ENCODE results near the gene F7.
"Not testable (repeated sequence)": the region's sequence is repeated elsewhere in the genome, so short reads cannot be mapped to it uniquely, and the experiment has no call there.

Gene F7

DNA sequence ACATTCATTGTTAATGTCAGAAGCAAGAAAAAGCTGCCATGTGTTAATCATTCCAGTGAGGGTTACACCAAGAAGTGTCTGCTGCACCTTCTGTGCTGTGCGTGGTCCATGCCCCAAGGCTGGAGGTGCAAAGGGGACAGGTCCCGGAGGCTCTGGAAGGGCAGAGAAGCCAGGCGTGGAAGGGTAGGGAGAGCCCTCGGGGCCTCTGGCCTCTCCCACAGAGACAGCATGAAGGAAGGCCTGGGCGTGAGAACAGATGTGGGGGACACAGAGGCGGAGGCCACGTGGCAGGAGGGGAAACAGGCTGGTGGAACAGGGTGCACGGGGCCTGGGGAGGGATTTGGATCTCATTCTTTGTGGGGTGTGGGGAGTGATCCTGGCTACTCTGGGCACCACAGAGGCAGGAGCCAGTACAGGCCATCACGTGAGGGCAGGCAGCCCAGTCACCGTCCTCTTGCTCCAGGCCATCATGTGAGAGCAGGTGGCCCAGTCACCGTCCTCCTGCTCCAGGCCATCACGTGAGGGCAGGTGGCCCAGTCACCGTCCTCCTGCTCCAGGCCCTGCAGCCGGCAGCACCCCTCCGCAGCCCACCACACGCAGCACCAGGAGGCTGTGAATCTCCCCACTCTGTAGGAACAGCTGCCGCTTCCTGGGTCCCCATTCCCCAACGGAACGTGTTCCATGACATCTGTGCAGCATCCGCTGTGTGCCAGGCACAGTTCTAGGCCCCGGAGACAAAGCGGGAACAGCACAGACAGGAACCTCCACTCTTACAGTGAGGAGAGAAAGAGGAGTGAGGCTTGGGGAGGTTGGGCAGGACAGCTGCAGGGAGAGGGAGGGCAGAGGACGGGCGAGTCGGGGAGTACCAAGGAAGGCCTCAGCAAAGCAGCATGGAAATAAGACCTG, 10.2 kb upstream of the F7 start:
- no peak for DNase-seq
- TF ChIP-seq POLR2A (IDR thresholded peaks at IDR 0.05; ENCODE audit: low read length), result no peak
- no peak for TF ChIP-seq GATA1 (IDR thresholded peaks at IDR 0.05; ENCODE audit: low read depth, low read length)

- TF ChIP-seq GATA1 (IDR thresholded peaks at IDR 0.05; ENCODE audit: low read depth, low read length), result no peak
- no peak for TF ChIP-seq POLR2A (IDR thresholded peaks at IDR 0.05; ENCODE audit: low read length)
- DNase-seq, result no peak
Observed at GRCh38 chr13:113096052-113096744, 9.4 kb upstream of the F7 start.

DNA sequence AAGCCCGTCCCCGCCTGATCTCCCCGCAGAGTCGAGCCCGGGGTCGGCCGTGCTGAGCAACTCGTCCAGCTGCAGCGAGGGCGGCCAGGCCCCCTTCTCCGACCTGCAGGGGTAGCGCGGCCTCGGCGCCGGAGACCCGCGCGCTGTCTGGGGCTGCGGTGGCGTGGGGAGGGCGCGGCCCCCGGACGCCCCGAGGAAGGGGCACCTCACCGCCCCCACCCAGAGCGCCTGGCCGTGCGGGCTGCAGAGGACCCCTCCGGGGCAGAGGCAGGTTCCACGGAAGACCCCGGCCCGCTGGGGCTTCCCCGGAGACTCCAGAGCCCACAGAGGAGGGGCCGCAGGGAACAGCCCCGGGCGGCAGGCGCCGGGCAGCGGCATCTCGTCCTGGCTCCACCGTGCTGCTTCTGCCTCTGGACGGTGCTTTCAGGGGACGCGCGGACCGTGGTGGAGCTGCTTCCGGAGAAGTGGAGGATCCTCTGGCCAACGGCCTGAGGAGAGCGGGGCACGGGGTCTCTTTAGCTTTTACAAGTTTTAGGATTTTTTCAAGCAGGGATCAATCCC, 8.8 kb upstream of the F7 start:
- TF ChIP-seq POLR2A (IDR thresholded peaks at IDR 0.05; ENCODE audit: low read length), result no peak
- TF ChIP-seq GATA1 (IDR thresholded peaks at IDR 0.05; ENCODE audit: low read depth, low read length), result no peak
- DNase-seq, result no peak

GRCh38 chr13:113097651-113098050, 7.9 kb upstream of the F7 start:
- TF ChIP-seq GATA1 (IDR thresholded peaks at IDR 0.05; ENCODE audit: low read depth, low read length) (no peak), POLR2A (IDR thresholded peaks at IDR 0.05; ENCODE audit: low read length) (no peak)
- DNase-seq, result no peak

- TF ChIP-seq GATA1 (IDR thresholded peaks at IDR 0.05; ENCODE audit: low read depth, low read length) (no peak), POLR2A (IDR thresholded peaks at IDR 0.05; ENCODE audit: low read length) (no peak)
- DNase-seq, result no peak
Observed at GRCh38 chr13:113098162-113098732, 7.3 kb upstream of the F7 start.

DNA sequence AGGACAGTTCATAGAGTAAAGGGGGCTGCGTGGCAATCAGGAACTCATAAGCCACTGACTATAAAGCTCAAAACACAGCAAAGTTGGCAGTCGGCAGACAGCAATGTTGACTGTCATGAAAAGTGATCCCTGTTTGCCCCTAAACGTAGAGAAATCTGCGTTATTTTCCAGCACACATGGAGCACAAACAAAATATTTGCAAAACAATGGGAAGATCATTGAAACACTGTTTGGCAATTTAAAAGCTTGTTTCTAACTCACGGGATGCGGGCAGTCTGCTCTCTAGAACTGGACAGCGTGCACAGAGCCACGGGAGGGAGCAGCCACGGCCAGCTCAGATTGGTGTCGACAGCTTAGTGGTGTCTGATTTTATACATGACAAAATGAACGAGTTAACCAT, 6.4 kb upstream of the F7 start:
- TF ChIP-seq POLR2A (IDR thresholded peaks at IDR 0.05; ENCODE audit: low read length) (no peak), GATA1 (IDR thresholded peaks at IDR 0.05; ENCODE audit: low read depth, low read length) (no peak)
- DNase-seq, result no peak

DNA sequence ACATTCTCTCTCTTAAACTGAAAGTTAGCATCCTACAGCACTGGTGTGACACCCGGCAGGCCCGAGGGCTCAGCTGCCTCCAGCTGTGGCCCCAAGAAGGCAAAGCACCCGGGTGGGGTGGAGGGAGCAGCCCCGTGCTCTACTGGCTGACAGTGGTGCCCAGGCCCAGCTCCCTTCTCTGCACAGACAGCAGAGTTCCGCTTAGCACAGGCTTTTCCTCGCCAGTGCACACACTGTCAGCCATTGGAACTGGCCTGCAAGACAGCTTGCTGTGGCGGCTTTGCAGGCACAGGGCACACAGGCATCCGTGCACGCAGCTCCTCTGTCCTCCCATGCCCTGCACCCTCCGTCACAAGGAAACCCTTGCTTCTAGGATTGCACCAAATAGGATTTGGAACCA, 3.3 kb upstream of the F7 start:
- not testable (repeated sequence) for DNase-seq

DNA sequence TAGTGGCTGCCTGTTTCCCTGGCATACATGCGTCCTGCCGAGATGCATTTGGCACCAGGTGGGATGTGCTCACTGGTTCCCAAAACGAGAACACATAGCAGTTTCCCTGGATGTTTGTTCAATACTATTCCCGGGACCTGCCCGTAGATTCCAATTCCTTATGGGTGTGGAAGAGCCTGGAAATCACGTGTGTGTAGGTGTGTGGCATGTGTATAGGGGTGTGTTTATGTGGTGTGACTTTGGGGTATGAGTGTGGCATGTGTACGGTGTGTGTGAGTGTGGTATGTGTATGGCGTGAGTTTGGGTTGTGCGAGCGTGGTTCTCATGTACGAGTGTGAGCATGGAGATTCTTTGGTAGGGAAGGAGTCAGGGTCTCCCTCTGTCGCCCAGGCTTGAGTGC, 2.9 kb upstream of the F7 start:
- TF ChIP-seq GATA1 (IDR thresholded peaks at IDR 0.05; ENCODE audit: low read depth, low read length), result no peak
- no peak for TF ChIP-seq POLR2A (IDR thresholded peaks at IDR 0.05; ENCODE audit: low read length)
- DNase-seq, result no peak

DNA sequence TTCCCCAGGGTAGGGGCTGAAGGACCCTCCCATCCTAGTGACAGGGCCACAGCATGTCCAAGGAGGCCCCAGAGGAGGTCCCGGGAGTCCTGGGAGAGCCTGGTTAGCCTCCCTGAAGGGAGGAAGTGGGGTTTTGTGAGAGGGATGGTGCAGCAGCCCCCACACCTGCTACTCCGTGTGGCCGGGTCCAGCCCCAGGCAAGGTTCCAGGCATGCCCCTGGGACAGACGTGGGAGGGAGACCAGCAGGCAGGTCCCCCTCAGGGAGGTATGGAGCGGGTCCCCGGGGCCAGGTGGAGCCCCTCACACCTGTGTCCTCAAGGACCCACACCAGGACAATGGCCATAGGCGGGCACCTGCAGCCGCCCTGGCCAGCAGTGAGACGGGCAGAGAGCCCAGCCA, 1.9 kb upstream of the F7 start:
- no peak for DNase-seq
- TF ChIP-seq GATA1 (IDR thresholded peaks at IDR 0.05; ENCODE audit: low read depth, low read length) (no peak), POLR2A (IDR thresholded peaks at IDR 0.05; ENCODE audit: low read length) (no peak)

DNA sequence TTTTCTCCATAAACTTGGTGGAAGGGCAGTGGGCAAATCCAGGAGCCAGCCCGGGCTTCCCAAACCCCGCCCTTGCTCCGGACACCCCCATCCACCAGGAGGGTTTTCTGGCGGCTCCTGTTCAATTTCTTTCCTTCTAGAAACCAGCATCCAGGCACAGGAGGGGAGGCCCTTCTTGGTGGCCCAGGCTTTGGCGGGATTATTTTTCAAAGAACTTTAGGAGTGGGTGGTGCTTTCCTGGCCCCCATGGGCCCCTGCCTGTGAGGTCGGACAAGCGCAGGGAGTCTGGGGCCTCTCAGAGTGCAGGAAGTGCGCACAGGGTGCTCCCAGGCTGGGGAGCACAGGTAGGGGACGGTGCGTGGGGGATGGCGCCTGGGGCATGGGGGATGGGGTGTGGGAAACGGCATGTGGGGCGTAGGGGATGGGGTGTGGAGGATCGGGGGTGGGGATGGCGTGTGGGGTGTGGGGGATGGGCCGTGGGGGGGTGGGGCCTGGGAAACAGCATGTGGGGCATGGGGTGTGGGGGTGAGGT, 396 bp downstream of the F7 start:
- TF ChIP-seq POLR2A (IDR thresholded peaks at IDR 0.05; ENCODE audit: low read length) (no peak), GATA1 (IDR thresholded peaks at IDR 0.05; ENCODE audit: low read depth, low read length) (no peak)
- DNase-seq, result no peak

GRCh38 chr13:113106711-113107351, 1.2 kb downstream of the F7 start:
- DNase-seq, result no peak
- TF ChIP-seq POLR2A (IDR thresholded peaks at IDR 0.05; ENCODE audit: low read length), result no peak
- TF ChIP-seq GATA1 (IDR thresholded peaks at IDR 0.05; ENCODE audit: low read depth, low read length), result no peak

- not testable (repeated sequence) for DNase-seq
Observed at GRCh38 chr13:113108521-113108920, 2.9 kb downstream of the F7 start.

DNA sequence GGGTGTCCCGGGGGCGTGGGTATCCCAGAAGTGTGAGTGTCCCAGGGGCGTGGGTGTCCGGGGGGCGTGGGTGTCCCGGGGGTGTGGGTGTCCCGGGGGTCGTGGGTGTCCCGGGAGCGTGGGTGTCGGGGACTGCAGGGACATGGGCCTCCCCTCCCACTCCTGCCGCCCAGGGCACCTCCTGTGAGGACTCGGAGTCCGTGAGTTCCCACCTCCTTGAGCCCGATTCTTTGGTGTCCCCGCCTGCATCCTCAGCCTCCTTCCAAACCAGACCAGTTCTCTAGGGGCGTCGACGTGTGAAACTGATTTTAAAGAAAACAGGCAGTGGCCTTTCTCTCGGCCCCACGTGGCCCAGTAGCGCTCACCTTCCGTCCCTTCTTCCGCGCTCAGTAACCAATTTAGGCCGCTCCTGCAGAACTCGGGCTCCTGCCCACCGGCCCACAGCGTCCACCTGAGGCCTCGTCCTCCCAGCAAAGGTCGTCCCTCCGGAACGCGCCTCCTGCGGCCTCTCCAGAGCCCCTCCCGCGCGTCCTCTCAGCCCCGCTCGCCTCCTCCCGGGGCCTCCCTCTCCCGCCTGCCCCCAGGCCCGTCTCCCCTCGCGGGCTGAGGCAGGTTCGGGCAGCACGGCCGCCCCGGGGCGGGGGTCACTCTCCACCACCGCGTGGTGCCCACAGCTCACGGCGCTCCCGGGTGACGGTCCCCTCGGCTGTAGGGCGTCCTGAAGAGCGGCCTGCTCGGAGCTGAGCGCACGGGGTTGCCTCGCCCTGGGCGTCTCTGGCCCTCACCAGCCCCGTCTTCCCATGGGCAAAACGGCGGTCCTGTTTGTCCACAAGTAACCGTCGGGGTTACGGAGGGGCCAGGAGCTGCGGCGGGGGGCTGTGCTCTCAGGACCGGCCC, 3.8 kb downstream of the F7 start:
- DNase-seq, result no peak
- no peak for TF ChIP-seq POLR2A (IDR thresholded peaks at IDR 0.05; ENCODE audit: low read length)
- no peak for TF ChIP-seq GATA1 (IDR thresholded peaks at IDR 0.05; ENCODE audit: low read depth, low read length)
